ENCODE measurements around the gene NEURL3. TPM values are rescaled to one million over a fixed set of nuclear protein-coding genes. Genes with fewer than 3 reads are reported as not detected.

Gene NEURL3
- total and polyA plus RNA-seq, 2 donors (not counting 3 experiments of a cell fraction or from before 2014, with no cell fraction given): not detected

- Histone ChIP-seq H3K27ac (ENCODE audit: insufficient read depth, low read depth, low read length) (no peak overlapping the region), H3K9ac (replicated peaks; ENCODE audit: extremely low read depth, insufficient read depth, low read length) (no peak overlapping the region), H3K4me2 (ENCODE audit: insufficient read depth, low read length) (no peak overlapping the region), H3K4me1 (ENCODE audit: control insufficient read depth, extremely low read depth, insufficient read depth, low read length) (no peaks in the 10 kb centered on the region), H3K79me2 (ENCODE audit: control insufficient read depth, insufficient read depth, low read length) (peaks cover 5% of the 10 kb centered on the region), H3K9me3 (replicated peaks; ENCODE audit: control insufficient read depth, insufficient read depth, low read length) (no peaks in the 10 kb centered on the region), H3K36me3 (ENCODE audit: control insufficient read depth in 2 of 2, extremely low read depth in 1 of 2, insufficient read depth in 2 of 2, low read length in 2 of 2) (peaks cover 4 to 41% of the 10 kb centered on the region in 2 experiments), H3K27me3 (ENCODE audit: control insufficient read depth in 2 of 2, insufficient read depth in 2 of 2, low read length in 2 of 2) (no peaks in the 10 kb centered on the region), H3K4me3 (replicated peaks in 1 of 3; ENCODE audit: insufficient read depth in 1 of 3, low read depth in 1 of 3, low read length in 3 of 3) (no peak overlapping the region), H3K9me1 (replicated peaks; ENCODE audit: control insufficient read depth, extremely low read depth, insufficient read depth, low read length) (no peaks in the 10 kb centered on the region), H4K20me1 (replicated peaks; ENCODE audit: control insufficient read depth, extremely low read depth, insufficient read depth, low read length) (no peaks in the 10 kb centered on the region), H2AFZ (ENCODE audit: low read depth, low read length) (no peak overlapping the region)
- BruUV-seq (replicated peaks): no TSS peak
- intact Hi-C loops (cut with micrococcal nuclease) (no loop called here), dilution Hi-C loops (cut with MboI; ENCODE audit: extremely low pct_ligation_motif_present, low sequenced_read_pairs) (no loop called here)
- FAIRE-seq: no peak
- DNase-seq (ENCODE audit: low read depth, low spot score): no peak
- ChIA-PET CTCF (interaction anchor here (4.5 to 11.6 kb wide), 3 partner anchors 12 to 40 kb away, joined by 59 to 130 read pairs (median 101); partner anchors contain the start of gene ARID5A), POLR2A (no interaction called here)
- no peak for TF ChIP-seq FOS (IDR thresholded peaks at IDR 0.05; ENCODE audit: borderline replicate concordance, insufficient read depth, low read length)
- TF ChIP-seq EZH2 (IDR thresholded peaks at IDR 0.05; ENCODE audit: borderline replicate concordance, low read depth, low read length, severe bottlenecking): no peak
- no peak for TF ChIP-seq MYC (IDR thresholded peaks at IDR 0.05; ENCODE audit: low read depth, low read length)
- TF ChIP-seq POLR2A (IDR thresholded peaks at IDR 0.05; ENCODE audit: low read depth, low read length): no peak
- TF ChIP-seq MAX (IDR thresholded peaks at IDR 0.05; ENCODE audit: insufficient read depth, insufficient read length): no peak
- TF ChIP-seq GATA2 (IDR thresholded peaks at IDR 0.05; ENCODE audit: insufficient read depth, insufficient read length, low read depth, low read length): no peak
- no peak for TF ChIP-seq POLR2AphosphoS5 (IDR thresholded peaks at IDR 0.05; ENCODE audit: insufficient read depth, low read depth, low read length)
- no peak for TF ChIP-seq CTCF (IDR thresholded peaks at IDR 0.05; ENCODE audit: extremely low read depth in 1 of 2, insufficient read depth in 1 of 2, low read depth in 1 of 2, low read length in 2 of 2)
- TF ChIP-seq JUN (IDR thresholded peaks at IDR 0.05; ENCODE audit: borderline replicate concordance, insufficient read depth, insufficient read length, low read depth): no peak
These were observed 45.8 kb upstream of the NEURL3 start for GRCh38 chr2:96550787-96551604.

All from endothelial cell of umbilical vein (primary cell).